Measurements from ENCODE around the gene LPA. TPM values are rescaled to one million over a fixed set of nuclear protein-coding genes. Genes with fewer than 3 reads are reported as not detected.
A peak's percentile ranks its signal among the peaks of the same experiment; 100 is the strongest.
"Not testable (repeated sequence)": the region's sequence is repeated elsewhere in the genome, so short reads cannot be mapped to it uniquely, and the experiment has no call there.

The LPA gene
- total and polyA plus RNA-seq, 9 donors = 0.01 to 1.4 (median 0.43) TPM

- TF ChIP-seq POLR2A (IDR thresholded peaks at IDR 0.05) (no peak), CTCF (IDR thresholded peaks at IDR 0.05) (no peak)
- peak in 3 of 5 donors; percentile 31 to 40 (median 36) for DNase-seq
- no peaks in the 10 kb centered on the region for H3K36me3 ChIP-seq
- H3K27me3 ChIP-seq = no peaks in the 10 kb centered on the region
- intact Hi-C loops (cut with DNase I) = no loop called here
- no peaks in the 10 kb centered on the region for H3K9me3 ChIP-seq
- no peak overlapping the region for H3K4me3 ChIP-seq
- H3K27ac ChIP-seq = no peak overlapping the region
- WGBS, 3 donors = 2 to 10% (median 2%) methylated on average over 14 of the region's 14 CpGs
- no peaks in the 10 kb centered on the region for H3K4me1 ChIP-seq (ENCODE audit: insufficient read depth)
Observed at GRCh38 chr6:160679402-160679769, 15.3 kb upstream of the LPA start.

- no peaks in the 10 kb centered on the region for H3K36me3 ChIP-seq
- intact Hi-C loops (cut with DNase I) = no loop called here
- no peak for DNase-seq
- TF ChIP-seq EP300 (IDR thresholded peaks at IDR 0.05) (no peak), CTCF (IDR thresholded peaks at IDR 0.05) (no peak), POLR2A (IDR thresholded peaks at IDR 0.05) (no peak)
- H3K4me1 ChIP-seq (ENCODE audit: insufficient read depth) = no peaks in the 10 kb centered on the region
- H3K27me3 ChIP-seq = no peaks in the 10 kb centered on the region
- WGBS, 3 donors = 9 to 13% (median 12%) methylated on average over 37 to 42 of the region's 42 CpGs
- no peak overlapping the region for H3K4me3 ChIP-seq
- no peak overlapping the region for H3K27ac ChIP-seq
- H3K9me3 ChIP-seq = no peaks in the 10 kb centered on the region
Observed at GRCh38 chr6:160678744-160679401, 14.8 kb upstream of the LPA start.

DNA sequence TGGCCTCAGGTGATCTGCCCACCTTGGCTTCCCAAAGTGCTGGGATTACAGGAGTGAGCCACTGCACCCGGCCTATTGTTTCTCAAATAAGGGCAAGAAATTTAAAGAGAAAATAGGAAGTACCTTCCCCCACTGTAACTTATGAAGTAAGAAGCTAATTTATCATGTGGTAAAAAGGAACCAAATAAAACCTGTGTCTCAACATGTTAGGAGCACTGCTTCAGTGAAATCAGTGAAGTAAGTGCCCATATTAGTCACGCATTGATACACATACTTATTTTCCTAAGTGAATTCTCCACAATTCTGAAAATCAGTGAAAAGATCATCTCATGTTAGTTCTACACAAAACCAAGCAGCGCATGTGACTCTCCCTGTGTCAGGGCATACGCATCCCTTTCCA, 14.2 kb upstream of the LPA start:
- Histone ChIP-seq H3K36me3 (no peaks in the 10 kb centered on the region), H3K4me3 (no peak overlapping the region), H3K27me3 (no peaks in the 10 kb centered on the region), H3K9me3 (no peaks in the 10 kb centered on the region), H3K4me1 (ENCODE audit: insufficient read depth) (no peaks in the 10 kb centered on the region), H3K27ac (no peak overlapping the region)
- DNase-seq = no peak
- WGBS, 3 donors = 79 to 91% (median 83%) methylated on average over 4 of the region's 4 CpGs
- intact Hi-C loops (cut with DNase I) = no loop called here
- TF ChIP-seq EP300 (IDR thresholded peaks at IDR 0.05) = no peak

DNA sequence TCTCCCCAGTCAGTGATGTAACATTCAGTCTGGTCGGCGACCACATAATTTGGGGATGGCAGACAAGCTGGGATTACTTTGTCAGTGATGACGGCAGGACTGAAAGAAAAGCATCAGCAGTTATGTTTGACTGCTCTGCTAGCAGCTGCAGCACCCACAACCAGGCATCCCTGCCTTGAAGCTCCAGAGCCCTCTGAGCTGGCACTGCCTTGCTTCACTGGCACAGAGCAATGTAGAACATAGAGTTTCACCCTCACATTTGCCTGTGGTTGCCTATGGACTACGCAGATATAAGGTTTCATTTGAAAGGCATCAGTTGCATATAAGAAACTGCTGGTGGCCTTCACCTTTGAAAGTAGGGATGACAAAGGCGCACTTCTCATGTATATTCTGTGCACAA, 12.3 kb upstream of the LPA start:
- H3K9me3 ChIP-seq; DNase-seq; H3K4me1 ChIP-seq (ENCODE audit: insufficient read depth); intact Hi-C loops (cut with DNase I); H3K36me3 ChIP-seq; H3K27me3 ChIP-seq; H3K27ac ChIP-seq; H3K4me3 ChIP-seq: not testable (repeated sequence)
- WGBS, 3 donors = 79 to 90% (median 80%) methylated on average over 5 of the region's 5 CpGs

DNA sequence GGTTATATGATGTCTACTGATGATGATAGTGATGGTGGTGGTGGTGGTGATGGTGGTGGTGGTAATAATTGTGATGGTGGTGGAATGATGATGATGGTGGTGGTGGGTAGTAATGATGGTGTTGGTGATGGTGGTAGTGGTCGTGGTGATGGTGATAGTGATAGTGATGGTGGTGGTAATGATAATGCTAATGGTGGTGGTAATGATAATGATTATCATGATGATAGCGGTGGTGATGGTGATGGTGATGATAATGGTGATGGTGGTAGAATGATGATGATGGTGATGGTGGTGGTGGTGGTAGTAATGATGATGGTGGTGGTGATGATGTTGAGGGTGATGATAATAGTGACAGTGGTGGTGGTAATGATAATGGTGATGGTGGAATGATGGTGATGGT, 4.5 kb upstream of the LPA start:
- TF ChIP-seq EP300 (IDR thresholded peaks at IDR 0.05) (no peak), CTCF (IDR thresholded peaks at IDR 0.05) (no peak), POLR2A (IDR thresholded peaks at IDR 0.05) (no peak)
- DNase-seq = no peak
- WGBS, 3 donors = 77 to 83% (median 78%) methylated on average over 2 of the region's 2 CpGs
- Histone ChIP-seq H3K9me3 (no peaks in the 10 kb centered on the region), H3K36me3 (no peaks in the 10 kb centered on the region), H3K27me3 (no peaks in the 10 kb centered on the region), H3K4me3 (no peak overlapping the region), H3K4me1 (ENCODE audit: insufficient read depth) (no peaks in the 10 kb centered on the region), H3K27ac (no peak overlapping the region)
- intact Hi-C loops (cut with DNase I) = no loop called here

All from ovary (tissue), 9 donors.